GM21528 (cell line): ENCODE data around the gene C19orf38.

Experiments
- ATAC-seq: cut with Tn5 transposase; IDR thresholded peaks from one replicate; pipeline ENCODE4 v1.9.1; 2021; ENCODE audit warnings: mild to moderate bottlenecking, moderate library complexity; ENCODE audit not compliant: unreplicated experiment, low FRiP score

Gene C19orf38

DNA sequence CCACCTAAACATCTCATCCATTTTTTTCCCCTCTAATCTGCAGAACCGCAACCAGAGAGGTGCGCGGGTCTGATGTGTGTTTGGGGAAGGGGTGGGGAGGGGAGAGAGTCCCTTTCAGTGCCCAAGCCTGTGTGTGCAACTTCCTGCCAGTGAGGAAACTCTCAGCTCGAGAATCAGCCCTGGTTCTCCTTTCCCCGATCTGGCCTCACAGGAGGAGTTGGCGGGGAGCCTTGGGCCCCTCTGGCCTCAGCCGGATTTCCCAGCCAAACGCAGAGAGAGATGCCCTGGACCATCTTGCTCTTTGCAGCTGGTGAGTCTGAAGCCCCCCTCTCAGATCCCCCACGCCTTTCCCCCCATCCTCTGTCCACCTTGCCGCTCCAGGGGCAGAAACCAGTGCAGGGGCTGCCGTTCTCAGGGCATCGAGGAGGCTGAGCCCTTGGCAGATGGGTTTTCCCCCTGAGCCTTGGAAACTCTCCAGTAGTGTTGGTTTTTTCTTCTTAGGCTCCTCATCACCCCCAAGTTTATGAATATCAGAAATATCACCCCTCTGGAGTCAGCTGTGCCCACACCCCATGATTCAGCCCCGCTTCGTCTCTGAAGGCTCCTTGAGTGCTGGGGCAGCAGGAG, at the start of gene C19orf38:
C19orf38 (plus strand) TSS at position 186 of the 627 bp plus-strand sequence; CDS start at position 280, 94 bp downstream.
- no peak for ATAC-seq

- no peak for ATAC-seq
These were observed 47.7 kb upstream of the C19orf38 start for GRCh38 chr19:10800488-10800887.

DNA sequence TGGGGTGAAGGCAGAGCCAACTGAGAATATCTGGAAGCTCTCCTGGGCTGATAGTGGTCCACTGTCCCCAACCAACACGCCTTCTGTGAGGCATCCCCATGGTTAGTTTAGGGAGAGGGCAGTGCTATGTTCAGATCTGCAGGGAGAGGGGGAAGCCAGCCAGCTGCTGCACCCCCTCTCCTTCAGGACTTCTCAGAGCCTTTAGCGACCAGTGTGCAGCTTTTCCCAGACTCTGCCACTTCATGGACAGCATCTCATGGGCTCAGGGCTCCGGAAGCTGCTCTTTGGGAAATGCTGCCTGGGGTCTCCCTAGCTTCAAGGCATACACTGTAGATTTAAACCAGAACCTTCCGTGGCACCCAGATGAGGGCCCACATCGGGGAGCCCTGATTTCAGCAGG, 45.7 kb upstream of the C19orf38 start:
- ATAC-seq, result no peak

DNA sequence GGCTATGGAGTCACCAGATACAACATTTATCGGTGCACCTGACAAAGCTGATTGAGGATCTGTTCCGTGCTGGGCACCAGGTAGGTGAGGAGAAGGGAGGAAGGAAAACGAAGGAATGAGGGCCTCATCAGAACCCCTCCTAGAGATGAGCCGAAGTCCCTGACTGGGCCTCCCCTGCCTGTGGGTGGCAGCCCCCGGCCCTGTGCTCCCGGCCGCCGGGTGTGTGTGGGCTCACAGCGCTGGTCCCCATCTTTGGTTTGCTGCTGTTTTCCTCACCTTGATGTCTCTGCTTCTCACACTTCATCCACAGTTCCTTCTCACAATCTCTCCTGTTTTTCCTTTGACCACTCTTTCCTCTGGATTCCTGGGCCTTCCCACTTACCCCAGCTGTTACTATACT, 45.0 kb upstream of the C19orf38 start:
- no peak for ATAC-seq

DNA sequence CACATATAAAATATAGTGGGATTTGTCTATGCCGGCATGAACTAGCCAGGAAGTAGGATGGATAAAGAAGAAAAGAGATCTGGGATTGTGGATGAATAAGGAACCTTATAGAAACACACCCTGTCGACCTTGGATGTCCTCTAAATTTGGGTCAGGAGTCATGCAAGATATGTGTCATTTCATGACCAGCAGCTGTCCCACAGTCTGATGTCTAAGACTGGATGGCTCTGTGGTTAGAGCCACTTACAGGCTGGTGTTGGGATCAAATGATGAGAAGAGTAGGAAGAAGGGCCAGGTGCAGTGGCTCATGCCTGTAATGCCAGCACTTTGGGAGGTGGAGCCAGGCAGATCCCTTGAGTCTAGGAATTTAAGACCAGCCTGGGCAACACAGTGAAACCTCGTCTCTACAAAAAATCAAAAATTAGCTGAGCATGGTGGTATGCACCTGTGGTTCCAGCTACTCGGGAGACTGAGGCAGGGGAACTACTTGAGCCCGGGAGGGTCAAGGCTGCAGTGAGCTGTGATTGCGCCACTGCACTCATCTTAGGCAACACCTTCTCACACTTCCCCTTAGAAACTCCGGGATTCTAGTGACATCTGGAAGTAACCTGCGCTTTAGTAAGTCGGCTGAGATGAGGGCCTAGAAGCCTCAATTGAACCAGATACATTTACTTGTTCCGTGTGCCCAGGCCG, 43.0 kb upstream of the C19orf38 start:
- ATAC-seq, result no peak

- ATAC-seq, result no peak
These were observed 42.4 kb upstream of the C19orf38 start for GRCh38 chr19:10805758-10806247.

- ATAC-seq, result no peak
These were observed 39.1 kb upstream of the C19orf38 start for GRCh38 chr19:10808937-10809649.

- ATAC-seq, result no peak
These were observed 38.4 kb upstream of the C19orf38 start for GRCh38 chr19:10809651-10810285.

DNA sequence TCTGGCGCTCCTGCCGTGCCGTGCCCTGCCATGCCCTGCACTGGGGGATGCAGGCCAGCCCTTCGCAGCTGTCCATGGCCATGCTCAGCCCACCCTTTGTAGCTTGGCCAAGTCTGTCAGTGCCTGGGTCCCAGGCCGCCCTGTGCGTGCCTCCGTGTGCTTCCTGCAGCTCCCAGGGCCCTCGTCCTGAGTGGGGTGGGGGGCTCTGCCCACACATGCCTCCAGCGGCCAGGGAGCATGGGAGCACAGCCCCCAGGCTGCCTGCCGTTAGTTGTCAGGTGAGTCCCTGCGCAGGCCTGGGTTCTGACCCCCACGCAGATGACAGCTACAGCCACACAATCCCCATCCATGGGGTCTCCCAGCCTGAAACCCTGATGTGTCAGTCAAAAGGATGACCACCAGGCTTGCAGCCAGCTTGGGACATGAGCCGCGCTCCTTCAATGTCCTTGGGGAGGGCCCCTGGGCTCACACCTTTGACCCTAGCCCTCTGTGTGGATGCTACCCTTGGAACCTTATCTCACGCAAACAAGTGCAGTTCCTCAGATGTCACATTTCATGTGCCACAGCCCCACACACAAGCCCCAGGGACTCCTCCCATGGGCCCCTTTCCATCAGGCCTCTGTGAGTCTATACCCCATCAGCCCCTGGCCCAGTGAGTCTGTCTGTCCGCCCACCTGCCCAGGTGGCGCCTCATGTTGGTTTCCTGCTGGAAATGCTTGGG, 36.7 kb upstream of the C19orf38 start:
- no peak for ATAC-seq

GRCh38 chr19:10812196-10812595, 36.0 kb upstream of the C19orf38 start:
- ATAC-seq, result no peak

DNA sequence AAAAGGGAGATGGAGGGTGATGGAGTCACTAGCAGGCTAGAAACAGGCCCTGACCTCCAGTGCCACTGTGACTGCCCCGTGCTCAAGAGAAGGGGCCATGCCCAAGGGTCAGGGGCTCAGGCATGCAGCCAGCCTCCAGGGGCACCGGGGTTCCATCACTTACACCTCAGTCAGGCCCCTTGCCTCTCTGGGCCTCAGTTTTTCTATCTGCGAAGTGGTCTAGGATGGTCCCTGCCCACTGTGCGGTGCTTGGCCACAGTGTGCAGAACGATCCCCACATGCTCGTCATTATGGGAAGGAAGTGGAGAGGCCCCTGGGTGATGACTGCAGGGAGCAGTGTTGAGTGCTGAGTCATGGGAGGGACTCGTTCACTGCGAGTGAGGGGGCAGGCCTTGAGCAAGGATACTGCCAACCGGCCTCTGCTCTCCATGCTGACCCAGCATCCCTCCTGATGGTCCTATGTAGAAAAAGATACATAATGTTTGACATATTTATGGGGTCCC, 35.3 kb upstream of the C19orf38 start:
- ATAC-seq, result no peak

DNA sequence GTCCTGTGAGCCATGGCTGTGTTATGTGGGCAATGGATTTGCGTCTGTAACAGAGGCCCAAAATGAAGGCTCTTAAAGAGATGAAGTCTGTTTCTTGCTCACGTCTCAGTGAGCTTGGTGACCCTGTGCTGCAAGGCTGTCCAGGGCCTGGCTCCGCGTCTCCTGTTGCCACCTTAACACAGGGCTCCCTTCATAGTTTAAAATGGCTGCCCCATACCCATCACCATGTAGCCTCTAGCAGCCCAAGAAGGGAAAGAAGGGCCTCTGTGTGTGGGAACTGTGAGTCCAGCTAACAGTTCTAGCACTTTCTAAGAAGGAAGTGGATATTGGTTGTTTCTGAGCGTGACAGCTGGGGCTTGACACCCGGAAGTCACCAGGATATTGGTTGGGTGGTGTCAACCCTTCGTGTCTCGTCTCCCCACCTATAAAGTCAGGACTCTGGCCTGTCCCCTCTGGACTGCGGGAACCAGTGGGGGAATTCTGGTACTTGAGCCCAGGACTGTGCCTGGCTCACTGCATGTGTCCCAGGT, 33.1 kb upstream of the C19orf38 start:
- ATAC-seq, result no peak

GRCh38 chr19:10815969-10816644, 32.1 kb upstream of the C19orf38 start:
- no peak for ATAC-seq

GRCh38 chr19:10816691-10817090, 31.5 kb upstream of the C19orf38 start:
- ATAC-seq, result no peak

DNA sequence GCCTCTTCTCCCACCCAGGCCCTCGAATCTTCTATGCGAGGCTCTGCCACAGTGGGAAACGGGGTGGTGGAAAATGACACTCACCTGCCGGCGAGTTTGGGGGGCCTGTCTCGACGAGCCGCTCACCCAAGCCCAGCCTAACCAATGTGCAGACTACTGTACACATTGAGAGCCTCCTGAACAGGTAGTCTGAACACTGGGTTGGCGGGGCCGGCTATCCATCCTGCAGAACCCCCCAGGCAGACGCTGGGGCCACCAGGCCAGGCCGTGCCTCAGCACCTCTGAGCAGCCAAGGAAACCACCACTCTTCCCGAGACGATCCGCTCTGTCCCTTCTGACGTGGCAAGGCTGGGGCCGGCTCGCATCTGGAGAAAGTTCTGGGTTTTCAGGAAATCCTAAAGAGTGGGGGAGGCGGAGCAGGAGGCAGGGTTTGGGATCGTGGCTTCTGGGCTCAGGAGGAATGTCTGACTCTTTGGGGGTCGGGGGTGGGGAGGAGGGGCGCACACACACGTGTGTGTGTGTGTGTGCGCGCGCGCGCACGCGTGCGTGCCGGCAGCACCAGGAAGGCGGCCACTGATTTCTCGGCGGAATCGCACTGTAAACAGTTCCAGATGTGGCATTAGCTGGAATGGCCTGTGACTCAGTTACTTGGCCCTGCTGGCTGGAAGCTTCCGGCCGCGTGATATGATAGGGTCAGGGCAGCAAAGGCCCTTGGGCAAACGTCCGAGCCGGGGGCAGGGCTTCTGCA, 30.8 kb upstream of the C19orf38 start:
- ATAC-seq, result no peak

GRCh38 chr19:10818301-10819123, 29.7 kb upstream of the C19orf38 start:
- no peak for ATAC-seq

- ATAC-seq, result no peak
These were observed 28.8 kb upstream of the C19orf38 start for GRCh38 chr19:10819124-10820060.
